ENCODE data around the gene ATIC.
A peak's percentile ranks its signal among the peaks of the same experiment; 100 is the strongest.

The ATIC gene

GRCh38 chr2:215368493-215368809, 56.6 kb downstream of the ATIC start:
- H3K4me3 ChIP-seq (replicated peaks; ENCODE audit: low read depth, low read length) = no peak overlapping the region
- peak; percentile 4 for DNase-seq (ENCODE audit: low read depth)

DNA sequence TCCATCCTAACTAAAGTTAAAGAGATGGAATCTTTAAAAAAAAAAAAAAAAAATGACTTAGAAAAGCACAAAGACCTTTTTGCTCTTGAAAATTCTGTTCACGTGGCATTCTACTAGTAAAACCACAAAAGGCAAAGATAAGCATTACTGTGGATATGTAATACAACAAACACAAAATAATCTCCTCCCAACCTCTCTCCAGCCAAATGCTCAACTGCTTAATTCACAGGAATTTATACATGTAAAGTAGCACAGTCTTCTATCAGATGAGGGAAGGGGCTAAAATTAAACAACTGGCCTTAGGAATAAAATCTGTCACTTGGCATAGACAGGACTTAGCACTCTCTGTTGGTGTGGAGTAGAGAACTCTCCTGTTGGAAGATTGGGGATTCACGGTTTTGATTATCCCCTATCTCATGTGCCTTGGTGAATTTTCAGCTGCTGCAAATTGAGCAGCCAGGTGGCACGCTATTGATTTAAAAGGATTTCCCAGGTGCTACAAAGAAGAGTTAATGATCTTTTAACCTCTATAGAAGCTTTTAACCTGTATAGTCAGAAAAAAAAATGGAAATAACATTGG, 57.4 kb downstream of the ATIC start:
- no peak for TF ChIP-seq CTCF (IDR thresholded peaks at IDR 0.05; ENCODE audit: low read length, missing control alignments)
- H3K4me3 ChIP-seq (replicated peaks; ENCODE audit: low read depth, low read length) = no peak overlapping the region
- peak; percentile 65 for DNase-seq (ENCODE audit: low read depth)

More at GRCh38 chr2:215368493-215368809, 56.6 kb downstream of the ATIC start:
- no peak for TF ChIP-seq CTCF (IDR thresholded peaks at IDR 0.05; ENCODE audit: low read length, missing control alignments)

- peak; percentile 36 for DNase-seq (ENCODE audit: low read depth)
- H3K4me3 ChIP-seq (replicated peaks; ENCODE audit: low read depth, low read length) = no peak overlapping the region
- TF ChIP-seq CTCF (IDR thresholded peaks at IDR 0.05; ENCODE audit: low read length, missing control alignments) = no peak
Observed at GRCh38 chr2:215370112-215370965, 58.5 kb downstream of the ATIC start.

GRCh38 chr2:215371915-215372897, 60.3 kb downstream of the ATIC start:
- no peak overlapping the region for H3K4me3 ChIP-seq (replicated peaks; ENCODE audit: low read depth, low read length)
- TF ChIP-seq CTCF (IDR thresholded peaks at IDR 0.05; ENCODE audit: low read length, missing control alignments) = no peak
- no peak for DNase-seq (ENCODE audit: low read depth)

DNA sequence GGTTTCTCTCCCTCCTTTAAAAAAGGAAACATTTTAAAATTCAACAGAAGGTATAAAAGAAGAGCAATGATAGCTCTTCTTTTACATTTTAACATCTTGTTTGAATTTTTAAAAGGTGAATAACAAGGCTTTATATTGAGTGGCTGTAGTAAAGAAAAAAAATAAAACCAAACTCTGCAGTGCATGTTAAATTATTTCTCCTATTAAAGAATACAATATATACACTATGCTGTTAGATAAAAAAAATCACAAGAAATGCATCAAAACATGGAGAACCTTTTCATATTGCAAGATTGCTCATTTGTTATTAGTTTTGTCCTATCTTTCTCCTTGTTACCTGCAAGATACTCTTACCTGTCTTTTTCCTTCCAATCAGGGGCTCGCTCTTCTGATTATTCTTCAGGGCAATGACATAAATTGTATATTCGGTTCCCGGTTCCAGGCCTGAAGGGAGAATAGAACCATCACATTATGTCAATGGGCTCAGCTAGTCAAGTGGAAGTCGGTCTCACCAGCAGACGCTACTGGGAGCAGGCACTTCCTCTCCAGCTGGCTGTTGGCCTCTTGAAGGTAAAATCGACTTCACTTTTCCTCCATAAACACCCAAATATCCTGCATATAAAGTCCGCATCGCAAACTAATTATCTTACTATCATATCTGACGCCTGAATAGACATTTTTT, 61.2 kb downstream of the ATIC start:
- no peak for DNase-seq (ENCODE audit: low read depth)
- H3K4me3 ChIP-seq (replicated peaks; ENCODE audit: low read depth, low read length) = no peak overlapping the region
- TF ChIP-seq CTCF (IDR thresholded peaks at IDR 0.05; ENCODE audit: low read length, missing control alignments) = no peak

GRCh38 chr2:215374002-215374401, 62.1 kb downstream of the ATIC start:
- no peak for TF ChIP-seq CTCF (IDR thresholded peaks at IDR 0.05; ENCODE audit: low read length, missing control alignments)
- no peak overlapping the region for H3K4me3 ChIP-seq (replicated peaks; ENCODE audit: low read depth, low read length)
- no peak for DNase-seq (ENCODE audit: low read depth)
